SK-N-SH treated with all-trans-retinoic acid at 6 μM for 48 hours (cell line): ENCODE results near the gene PLPP7.

Experiments used
- ATAC-seq: fragments of 200-7000 bp; cut with Tn5 transposase; 3 replicates; pipeline ENCODE4 v1.9.1; 2020; ENCODE audit warnings: mild to moderate bottlenecking, moderate library complexity
- ARNTL ChIP-seq: fragments of 450-650 bp; formaldehyde crosslinking; IDR thresholded peaks from 2 replicates; pipeline ENCODE4 v1.5.0; 2020; ENCODE audit warnings: low read depth, mild to moderate bottlenecking, moderate library complexity, borderline replicate concordance
- CREB5 ChIP-seq: fragments of 250-450 bp; sonication (Bioruptor Pico); IDR thresholded peaks from 2 replicates; pipeline ENCODE4 v1.5.1; 2020; ENCODE audit warnings: low read depth, mild to moderate bottlenecking, moderate library complexity
- CSDC2 ChIP-seq: fragments of 250-450 bp; sonication (Bioruptor Pico); IDR thresholded peaks from 2 replicates; pipeline ENCODE4 v1.5.0; 2020; ENCODE audit warnings: mild to moderate bottlenecking, moderate library complexity
- CSRNP3 ChIP-seq: fragments of 250-450 bp; sonication (Bioruptor Pico); IDR thresholded peaks from 2 replicates; pipeline ENCODE4 v1.5.1; 2021; ENCODE audit warnings: mild to moderate bottlenecking, moderate library complexity
- ESRRG ChIP-seq: fragments of 250-450 bp; sonication (Bioruptor Pico); IDR thresholded peaks from 2 replicates; pipeline ENCODE4 v1.6.1; 2021; ENCODE audit warnings: mild to moderate bottlenecking
- GLIS3 ChIP-seq: fragments of 250-450 bp; sonication (Bioruptor Pico); IDR thresholded peaks from 2 replicates; pipeline ENCODE4 v1.5.0; 2020; ENCODE audit warnings: mild to moderate bottlenecking, moderate library complexity
- ISL1 ChIP-seq: fragments of 250-450 bp; sonication (Bioruptor Pico); IDR thresholded peaks from 2 replicates; pipeline ENCODE4 v2.1.2; 2022; ENCODE audit warnings: mild to moderate bottlenecking, moderate library complexity
- OSR1 ChIP-seq: fragments of 250-450 bp; sonication (Bioruptor Pico); IDR thresholded peaks from 2 replicates; pipeline ENCODE4 v1.8.0; 2022; ENCODE audit warnings: moderate library complexity, mild to moderate bottlenecking, inconsistent platforms
- PATZ1 ChIP-seq: fragments of 250-450 bp; sonication (Bioruptor Pico); IDR thresholded peaks from 2 replicates; pipeline ENCODE4 v1.8.0; 2020; ENCODE audit warnings: mild to moderate bottlenecking, moderate library complexity, borderline replicate concordance
- POU6F1 ChIP-seq: fragments of 250-450 bp; sonication (Bioruptor Pico); IDR thresholded peaks from 2 replicates; pipeline ENCODE4 v1.8.0; 2021; ENCODE audit warnings: low read depth, mild to moderate bottlenecking, moderate library complexity, borderline replicate concordance
- PPARA ChIP-seq: fragments of 250-450 bp; sonication (Bioruptor Pico); IDR thresholded peaks from 2 replicates; pipeline ENCODE4 v1.5.0; 2020; ENCODE audit warnings: mild to moderate bottlenecking, borderline replicate concordance
- RARB ChIP-seq: fragments of 250-450 bp; sonication (Bioruptor Pico); IDR thresholded peaks from 2 replicates; pipeline ENCODE4 v1.8.0; 2021; ENCODE audit warnings: mild to moderate bottlenecking, moderate library complexity
- SNAI2 ChIP-seq: fragments of 250-450 bp; sonication (Bioruptor Pico); IDR thresholded peaks from 2 replicates; pipeline ENCODE4 v1.5.0; 2020; ENCODE audit warnings: mild to moderate bottlenecking, moderate library complexity
- TCF4 ChIP-seq: fragments of 250-450 bp; sonication (Bioruptor Pico); IDR thresholded peaks from 2 replicates; pipeline ENCODE4 v1.8.0; 2021; ENCODE audit warnings: mild to moderate bottlenecking, moderate library complexity, borderline replicate concordance
- TOX ChIP-seq: fragments of 250-450 bp; sonication (Bioruptor Pico); IDR thresholded peaks from 2 replicates; pipeline ENCODE4 v1.8.0; 2021; ENCODE audit warnings: mild to moderate bottlenecking, moderate library complexity, borderline replicate concordance
- TSHZ2 ChIP-seq: fragments of 250-450 bp; sonication (Bioruptor Pico); IDR thresholded peaks from 2 replicates; pipeline ENCODE4 v1.5.0; 2020; ENCODE audit warnings: mild to moderate bottlenecking, moderate library complexity
- ZC3H10 ChIP-seq: fragments of 250-450 bp; sonication (Bioruptor Pico); IDR thresholded peaks from 2 replicates; pipeline ENCODE4 v1.5.1; 2021; ENCODE audit warnings: mild to moderate bottlenecking, moderate library complexity
- ZFP3 ChIP-seq: fragments of 250-450 bp; sonication (Bioruptor Pico); IDR thresholded peaks from 2 replicates; pipeline ENCODE4 v1.5.0; 2020; ENCODE audit warnings: mild to moderate bottlenecking, moderate library complexity
- ZFP30 ChIP-seq: fragments of 450-650 bp; formaldehyde crosslinking; IDR thresholded peaks from 2 replicates; pipeline ENCODE4 v1.5.0; 2022; ENCODE audit warnings: mild to moderate bottlenecking, moderate library complexity
- ZNF565 ChIP-seq: fragments of 450-650 bp; formaldehyde crosslinking; conservative IDR thresholded peaks from 2 replicates; pipeline ENCODE4 v1.5.0; 2020; ENCODE audit warnings: low read depth, mild to moderate bottlenecking, moderate library complexity

PLPP7 gene

GRCh38 chr9:131253891-131254491 lies 35.5 kb upstream of the PLPP7 start:
- no peak for ATAC-seq

GRCh38 chr9:131254626-131255025 lies 34.9 kb upstream of the PLPP7 start:
- no peak for TF ChIP-seq POU6F1 (CRISPR knock-in tag)
- no peak for TF ChIP-seq TCF4 (CRISPR knock-in tag)
- no peak for TF ChIP-seq ISL1 (CRISPR knock-in tag)
- no peak for TF ChIP-seq ZC3H10 (CRISPR knock-in tag)
- no peak for TF ChIP-seq CSRNP3
- TF ChIP-seq ZNF565 = no peak
- TF ChIP-seq ZFP30 (CRISPR knock-in tag) = no peak
- no peak for TF ChIP-seq GLIS3 (CRISPR knock-in tag)
- TF ChIP-seq CSDC2 (CRISPR knock-in tag) = no peak
- ATAC-seq = no peak

More at GRCh38 chr9:131253891-131254491, 35.5 kb upstream of the PLPP7 start:
- TF ChIP-seq RARB (CRISPR knock-in tag) = no peak
- no peak for TF ChIP-seq SNAI2 (CRISPR knock-in tag)
- no peak for TF ChIP-seq CSDC2 (CRISPR knock-in tag)
- no peak for TF ChIP-seq ISL1 (CRISPR knock-in tag)
- TF ChIP-seq POU6F1 (CRISPR knock-in tag) = no peak
- no peak for TF ChIP-seq PATZ1 (CRISPR knock-in tag)
- TF ChIP-seq ZFP3 = no peak
- no peak for TF ChIP-seq PPARA
- no peak for TF ChIP-seq ESRRG
- TF ChIP-seq TOX (CRISPR knock-in tag) = no peak
- TF ChIP-seq TSHZ2 = no peak
- no peak for TF ChIP-seq GLIS3 (CRISPR knock-in tag)
- no peak for TF ChIP-seq ARNTL (CRISPR knock-in tag)

- peak; percentile 12; the same call in 2 of the 3 replicates for ATAC-seq
- TF ChIP-seq POU6F1 (CRISPR knock-in tag) = no peak
- no peak for TF ChIP-seq ESRRG
- TF ChIP-seq GLIS3 (CRISPR knock-in tag) = no peak
- no peak for TF ChIP-seq ZFP3
- TF ChIP-seq PPARA = no peak
- TF ChIP-seq SNAI2 (CRISPR knock-in tag) = no peak
- TF ChIP-seq CREB5 (CRISPR knock-in tag) = no peak
- TF ChIP-seq OSR1 (CRISPR knock-in tag) = no peak
- no peak for TF ChIP-seq PATZ1 (CRISPR knock-in tag)
Observed at GRCh38 chr9:131255676-131256197, 33.8 kb upstream of the PLPP7 start.
